RWPE1 (cell line): Measurements from ENCODE around the gene MARF1.

Source experiments
- CTCF ChIA-PET: fragments of 350-600 bp; sonication (Branson Sonifier 250); formaldehyde crosslinking; extraction: SDS; loops from one replicate; lab custom pipeline; 2021; lab: Yijun Ruan, JAX
- POLR2A ChIA-PET: fragments of 400-600 bp; formaldehyde crosslinking; extraction: SDS; loops from one replicate; lab custom pipeline; 2020; ENCODE audit warnings: antibody characterized with exemption; ENCODE audit not compliant: low non-redundant PET; lab: Yijun Ruan, JAX
- DNase-seq: peaks from one replicate; pipeline ENCODE4 v3.0.0; 2012; ENCODE audit warnings: low spot score
- H3K27ac ChIP-seq: fragments of 450-650 bp; 2 replicates; pipeline ENCODE4 v1.5.1; 2017
- CTCF ChIP-seq: fragments of 450-650 bp; conservative IDR thresholded peaks from 2 replicates; pipeline ENCODE4 v1.5.1; 2017; ENCODE audit warnings: low read depth, mild to moderate bottlenecking

MARF1 gene

GRCh38 chr16:15566095-15566494, 76.9 kb downstream of the MARF1 start:
- no peak overlapping the region for H3K27ac ChIP-seq
- no peak for TF ChIP-seq CTCF
- no peak for DNase-seq
- ChIA-PET POLR2A (no interaction called here), CTCF (interaction anchor here (0.6 to 1.0 kb wide), 3 partner anchors 10 to 98 kb away, joined by 3 read pairs; no protein-coding TSS in a partner anchor)

- no peak overlapping the region for H3K27ac ChIP-seq
- ChIA-PET POLR2A (no interaction called here), CTCF (interaction anchor here (0.5 to 0.7 kb wide), 2 partner anchors 104 to 127 kb away, joined by 3 read pairs; no protein-coding TSS in a partner anchor)
- no peak for DNase-seq
- TF ChIP-seq CTCF, result no peak
Observed at GRCh38 chr16:15564604-15565339, 78.2 kb downstream of the MARF1 start.

GRCh38 chr16:15559176-15559575, 83.8 kb downstream of the MARF1 start:
- no peak for TF ChIP-seq CTCF
- no peak for DNase-seq
- CTCF ChIA-PET, result interaction anchor here (0.5 kb wide), 1 partner anchor 8 kb away, joined by 3 read pairs; no protein-coding TSS in a partner anchor
- H3K27ac ChIP-seq, result no peak overlapping the region
- POLR2A ChIA-PET, result interaction anchor here (0.5 kb wide), 1 partner anchor 16 kb away, joined by 7 read pairs; no protein-coding TSS in a partner anchor

GRCh38 chr16:15557258-15557657, 85.7 kb downstream of the MARF1 start:
- ChIA-PET POLR2A (no interaction called here), CTCF (no interaction called here)
- H3K27ac ChIP-seq, result no peak overlapping the region
- DNase-seq, result no peak
- TF ChIP-seq CTCF, result no peak

- no peak overlapping the region for H3K27ac ChIP-seq
- TF ChIP-seq CTCF, result no peak
- POLR2A ChIA-PET, result no interaction called here
- no peak for DNase-seq
- CTCF ChIA-PET, result no interaction called here
Observed at GRCh38 chr16:15556130-15556529, 86.8 kb downstream of the MARF1 start.

GRCh38 chr16:15553313-15554088, 89.5 kb downstream of the MARF1 start:
- TF ChIP-seq CTCF, result no peak
- DNase-seq, result no peak
- H3K27ac ChIP-seq, result no peak overlapping the region
- POLR2A ChIA-PET, result no interaction called here
- CTCF ChIA-PET, result no interaction called here
